Activated CD4-positive, CD25-positive, alpha-beta regulatory T cell (primary cell): ENCODE data around the gene FAM47E.
"Not testable (repeated sequence)": the region's sequence is repeated elsewhere in the genome, so short reads cannot be mapped to it uniquely, and the experiment has no call there.

ENCODE experiments used
- DNase-seq, 4 experiments: peaks; one replicate each; lab custom pipeline; 2025; lab: John Stamatoyannopoulos, UW

FAM47E gene

GRCh38 chr4:76226418-76226817 is 25.1 kb upstream of the FAM47E start:
- DNase-seq = no peak

- no peak for DNase-seq
Measured at GRCh38 chr4:76232681-76233080, 18.8 kb upstream of the FAM47E start.

GRCh38 chr4:76233083-76233482 is 18.4 kb upstream of the FAM47E start:
- DNase-seq = no peak

- no peak for DNase-seq
Measured at GRCh38 chr4:76233529-76233928, 18.0 kb upstream of the FAM47E start.

GRCh38 chr4:76233967-76234678 is 17.4 kb upstream of the FAM47E start:
- DNase-seq = no peak

- no peak for DNase-seq
Measured at GRCh38 chr4:76234679-76235044, 16.9 kb upstream of the FAM47E start.

GRCh38 chr4:76235407-76235806 is 16.1 kb upstream of the FAM47E start:
- DNase-seq = no peak

- DNase-seq = no peak
Measured at GRCh38 chr4:76235915-76236314, 15.6 kb upstream of the FAM47E start.

GRCh38 chr4:76238236-76238635 is 13.3 kb upstream of the FAM47E start:
- DNase-seq = no peak

- DNase-seq = no peak
Measured at GRCh38 chr4:76238701-76239100, 12.8 kb upstream of the FAM47E start.

- no peak for DNase-seq
Measured at GRCh38 chr4:76240236-76240635, 11.3 kb upstream of the FAM47E start.

- not testable (repeated sequence) for DNase-seq
Measured at GRCh38 chr4:76243877-76244276, 7.6 kb upstream of the FAM47E start.

- DNase-seq = no peak
Measured at GRCh38 chr4:76246025-76246424, 5.5 kb upstream of the FAM47E start.

- DNase-seq = no peak
Measured at GRCh38 chr4:76246852-76247251, 4.7 kb upstream of the FAM47E start.

GRCh38 chr4:76250962-76251361 is 559 bp upstream of the FAM47E start:
- DNase-seq = no peak

GRCh38 chr4:76252271-76252653 is 741 bp downstream of the FAM47E start:
- DNase-seq = no peak

- DNase-seq = no peak
Measured at GRCh38 chr4:76253511-76253910, 2.0 kb downstream of the FAM47E start.

GRCh38 chr4:76256032-76256431 is 4.5 kb downstream of the FAM47E start:
- no peak for DNase-seq

- no peak for DNase-seq
Measured at GRCh38 chr4:76256968-76257367, 5.4 kb downstream of the FAM47E start.

GRCh38 chr4:76257824-76258223 is 6.3 kb downstream of the FAM47E start:
- no peak for DNase-seq

GRCh38 chr4:76260571-76260970 is 9.1 kb downstream of the FAM47E start:
- DNase-seq = no peak

- no peak for DNase-seq
Measured at GRCh38 chr4:76265631-76266218, 14.2 kb downstream of the FAM47E start.

GRCh38 chr4:76266627-76267026 is 15.1 kb downstream of the FAM47E start:
- no peak for DNase-seq

GRCh38 chr4:76267811-76268210 is 16.3 kb downstream of the FAM47E start:
- DNase-seq = no peak
